GM18951 (cell line): ENCODE measurements around the gene ZNF804A.
"Not testable (repeated sequence)": the region's sequence is repeated elsewhere in the genome, so short reads cannot be mapped to it uniquely, and the experiment has no call there.

Source experiments
- POLR2A ChIP-seq: IDR thresholded peaks from 4 replicates; pipeline ENCODE4 v1.6.1; 2011; ENCODE audit warnings: mild to moderate bottlenecking; ENCODE audit not compliant: insufficient read length, insufficient read depth; ENCODE audit errors: extremely low read depth
- in situ Hi-C: fragments of 300-500 bp; cut with MboI; formaldehyde crosslinking; loops from one replicate; pipeline ENCODE4 v1.12.0; 2022; ENCODE audit warnings: low sequenced_read_pairs, mixed read lengths, inconsistent platforms; ENCODE audit not compliant: unreplicated experiment

ZNF804A gene

GRCh38 chr2:184696644-184697043 is 98.3 kb downstream of the ZNF804A start:
- in situ Hi-C loops, result no loop called here
- TF ChIP-seq POLR2A, result no peak

GRCh38 chr2:184698476-184698875 is 100.1 kb downstream of the ZNF804A start:
- TF ChIP-seq POLR2A, result no peak
- in situ Hi-C loops, result no loop called here

- no peak for TF ChIP-seq POLR2A
- in situ Hi-C loops, result no loop called here
These were observed 123.6 kb downstream of the ZNF804A start for GRCh38 chr2:184721881-184722280.

GRCh38 chr2:184727813-184728212 is 129.5 kb downstream of the ZNF804A start:
- TF ChIP-seq POLR2A, result no peak
- in situ Hi-C loops, result no loop called here

GRCh38 chr2:184728411-184728810 is 130.1 kb downstream of the ZNF804A start:
- in situ Hi-C loops, result no loop called here
- no peak for TF ChIP-seq POLR2A

DNA sequence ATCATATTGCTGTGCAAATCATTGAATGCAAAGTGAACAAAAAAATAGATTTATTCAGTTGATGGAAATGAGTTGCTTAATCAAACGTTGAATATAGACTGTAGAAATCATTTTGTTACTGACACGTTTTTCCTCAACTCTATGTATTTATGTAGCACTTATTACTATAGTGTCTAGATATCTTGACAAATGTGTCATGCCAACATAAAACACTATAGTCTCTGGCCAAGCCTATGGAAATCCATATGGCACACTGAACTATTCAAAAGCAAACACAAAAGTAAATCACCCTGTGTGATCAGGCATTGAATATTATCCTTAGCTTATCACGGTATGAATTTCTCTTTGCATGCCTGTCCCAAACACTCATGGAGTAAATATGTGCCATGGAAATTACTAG is 131.3 kb downstream of the ZNF804A start:
- in situ Hi-C loops, result no loop called here
- no peak for TF ChIP-seq POLR2A

DNA sequence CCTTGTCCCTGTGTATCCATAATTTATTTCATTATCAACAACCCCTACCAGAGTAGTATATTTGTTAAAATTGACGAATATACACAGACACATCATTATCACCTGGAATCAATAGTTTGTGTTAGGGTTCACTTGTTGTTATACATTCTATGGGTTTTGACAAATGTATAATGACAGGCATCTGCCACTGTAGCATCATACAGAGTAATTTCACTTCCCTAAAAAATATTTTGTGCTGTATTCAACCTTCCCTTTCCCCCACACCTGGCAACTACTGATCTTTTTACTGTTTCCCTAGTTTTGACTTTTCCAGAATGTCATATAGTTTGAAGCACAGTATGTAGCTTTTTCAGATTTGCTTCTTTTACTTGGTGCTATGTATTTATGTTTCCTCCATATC is 132.0 kb downstream of the ZNF804A start:
- no peak for TF ChIP-seq POLR2A
- in situ Hi-C loops, result no loop called here

GRCh38 chr2:184734338-184734737 is 136.0 kb downstream of the ZNF804A start:
- in situ Hi-C loops, result no loop called here
- TF ChIP-seq POLR2A, result no peak

- no peak for TF ChIP-seq POLR2A
- in situ Hi-C loops, result no loop called here
These were observed 137.3 kb downstream of the ZNF804A start for GRCh38 chr2:184735611-184736010.

GRCh38 chr2:184743096-184743495 is 144.8 kb downstream of the ZNF804A start:
- in situ Hi-C loops, result no loop called here
- no peak for TF ChIP-seq POLR2A

- in situ Hi-C loops, result no loop called here
- TF ChIP-seq POLR2A, result no peak
These were observed 157.8 kb downstream of the ZNF804A start for GRCh38 chr2:184756161-184756560.

DNA sequence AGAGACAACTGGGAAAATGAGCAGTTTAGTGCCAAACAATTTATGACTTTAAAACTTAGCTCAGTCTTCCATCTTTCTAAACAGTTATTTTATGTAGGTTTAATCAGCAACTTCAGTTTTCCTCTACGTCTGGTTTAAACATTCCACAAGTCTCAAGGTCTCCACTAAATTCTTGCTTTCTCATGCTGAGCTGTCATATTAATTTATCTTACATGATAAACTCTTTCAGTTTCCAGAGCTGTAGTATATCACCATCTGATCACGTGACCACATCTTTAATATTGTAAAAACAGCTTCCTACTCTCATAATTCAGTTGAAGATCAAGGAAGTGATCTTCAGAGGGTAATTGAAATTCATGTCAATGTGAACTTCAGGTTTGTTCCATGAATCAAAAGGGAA is 158.6 kb downstream of the ZNF804A start:
- in situ Hi-C loops, result no loop called here
- no peak for TF ChIP-seq POLR2A

DNA sequence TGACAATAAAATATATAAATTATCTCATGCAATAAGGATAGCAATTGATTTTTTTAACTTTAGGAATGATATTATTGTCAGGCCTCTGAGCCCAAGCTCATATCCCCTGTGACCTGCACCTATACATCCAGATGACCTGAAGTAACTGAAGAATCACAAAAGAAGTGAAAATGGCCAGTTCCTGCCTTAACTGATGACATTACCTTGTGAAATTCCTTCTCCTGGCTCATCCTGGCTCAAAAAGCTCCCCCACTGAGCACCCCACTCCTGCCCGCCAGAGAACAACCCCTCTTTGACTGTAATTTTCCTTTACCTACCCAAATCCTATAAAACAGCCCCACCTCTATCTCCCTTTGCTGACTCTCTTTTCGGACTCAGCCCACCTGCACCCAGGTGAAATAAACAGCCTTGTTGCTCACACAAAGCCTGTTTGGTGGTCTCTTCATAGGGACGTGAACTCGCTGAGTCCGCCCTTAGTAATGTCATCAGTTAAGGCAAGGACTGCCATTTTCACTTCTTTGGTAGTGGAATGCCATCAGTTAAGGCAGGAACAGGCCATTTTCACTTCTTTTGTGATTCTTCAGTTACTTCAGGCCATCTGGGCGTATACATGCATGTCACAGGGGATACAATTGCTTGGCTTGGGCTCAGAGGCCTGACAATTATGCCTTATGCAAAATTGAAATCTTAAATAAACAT is 161.4 kb downstream of the ZNF804A start:
- in situ Hi-C loops, result not testable (repeated sequence)

DNA sequence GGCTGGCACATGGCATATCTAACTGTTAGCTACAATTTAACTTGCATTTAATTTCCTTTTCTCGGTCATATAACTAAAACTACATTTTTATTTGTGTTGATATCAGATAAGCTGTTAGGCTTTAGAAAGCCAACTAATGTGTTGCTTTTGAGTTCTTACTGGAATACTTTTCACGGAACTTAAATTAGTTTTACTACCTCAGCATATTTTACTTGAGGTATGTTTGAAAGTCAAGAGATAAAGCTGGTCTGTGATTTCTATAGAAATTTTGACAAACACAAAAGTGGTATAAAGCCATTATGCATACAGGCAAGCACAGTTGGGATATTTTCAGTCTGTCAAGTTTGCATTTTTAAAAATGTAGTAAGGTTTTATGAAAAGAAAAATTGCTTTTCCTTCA is 162.6 kb downstream of the ZNF804A start:
- in situ Hi-C loops, result no loop called here
- TF ChIP-seq POLR2A, result no peak
